Measurements from ENCODE around the gene PCYT1B.
A peak's percentile ranks its signal among the peaks of the same experiment; 100 is the strongest.
"Not testable (repeated sequence)": the region's sequence is repeated elsewhere in the genome, so short reads cannot be mapped to it uniquely, and the experiment has no call there.

PCYT1B gene

GRCh38 chrX:24647257-24648058 is at the start of gene PCYT1B:
Gene PCYT1B (minus strand): TSS chrX:24647347. CDS start chrX:24647105, 242 bp downstream.
- DNase-seq, result no peak

GRCh38 chrX:24696294-24696693 is 49.1 kb upstream of the PCYT1B start:
- DNase-seq, result no peak

- no peak for DNase-seq
These were observed 47.7 kb upstream of the PCYT1B start for GRCh38 chrX:24694825-24695224.

GRCh38 chrX:24693453-24694202 is 46.5 kb upstream of the PCYT1B start, which contains the start of gene POLA1:
Gene POLA1 (plus strand): TSS chrX:24693918. CDS start chrX:24693962, 44 bp downstream.
- DNase-seq, result peak; percentile 58 to 83

GRCh38 chrX:24692305-24692704 is 45.2 kb upstream of the PCYT1B start:
- DNase-seq, result no peak

DNA sequence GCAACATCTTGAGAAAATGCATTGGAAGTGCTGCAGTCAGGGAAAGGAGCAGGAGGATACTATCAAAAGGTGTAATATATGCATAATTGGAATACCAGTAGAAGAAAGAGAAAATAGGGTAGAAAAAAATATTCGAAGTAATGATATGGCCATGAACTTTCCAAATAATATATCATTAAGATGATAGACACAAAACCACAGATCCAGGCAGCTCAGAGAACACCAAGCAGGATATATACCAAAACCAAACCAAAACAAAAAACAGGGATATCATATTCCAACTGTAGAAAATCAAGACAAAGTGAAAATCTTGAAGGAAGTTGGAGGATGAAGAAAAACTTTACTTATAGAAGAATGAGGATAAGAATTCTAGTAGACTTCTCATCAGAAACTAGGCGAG is 36.9 kb upstream of the PCYT1B start:
- no peak for DNase-seq

- no peak for DNase-seq
These were observed 35.7 kb upstream of the PCYT1B start for GRCh38 chrX:24682739-24683432.

GRCh38 chrX:24676403-24677024 is 29.4 kb upstream of the PCYT1B start:
- no peak for DNase-seq

- DNase-seq, result no peak
These were observed 26.3 kb upstream of the PCYT1B start for GRCh38 chrX:24673424-24673823.

DNA sequence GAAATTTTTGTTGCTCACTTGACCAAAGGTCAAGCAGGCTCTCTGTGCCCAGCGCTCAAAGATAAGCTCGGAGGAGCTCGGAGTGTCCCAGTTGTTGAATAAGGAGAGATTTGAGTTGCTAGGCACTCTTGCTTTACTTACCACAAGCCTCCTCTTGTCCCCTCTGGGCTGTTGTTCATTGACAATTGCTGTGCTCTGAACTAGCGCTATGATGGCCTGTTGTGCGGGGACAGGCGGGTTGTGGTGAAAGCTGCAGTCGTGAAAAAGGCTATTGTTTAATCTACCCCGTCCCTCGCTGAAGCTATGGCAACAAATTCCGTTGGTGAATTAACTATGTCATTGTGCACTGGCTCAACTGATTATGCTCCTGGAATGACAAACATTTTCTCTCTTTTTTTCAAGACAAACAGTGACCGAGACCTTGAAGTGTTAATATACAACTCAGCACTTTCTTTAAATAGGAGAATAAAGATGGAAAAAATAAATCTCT is 25.6 kb upstream of the PCYT1B start:
- no peak for DNase-seq

- DNase-seq, result no peak
These were observed 21.0 kb upstream of the PCYT1B start for GRCh38 chrX:24668111-24668510.

GRCh38 chrX:24662352-24662751 is 15.2 kb upstream of the PCYT1B start:
- no peak for DNase-seq

DNA sequence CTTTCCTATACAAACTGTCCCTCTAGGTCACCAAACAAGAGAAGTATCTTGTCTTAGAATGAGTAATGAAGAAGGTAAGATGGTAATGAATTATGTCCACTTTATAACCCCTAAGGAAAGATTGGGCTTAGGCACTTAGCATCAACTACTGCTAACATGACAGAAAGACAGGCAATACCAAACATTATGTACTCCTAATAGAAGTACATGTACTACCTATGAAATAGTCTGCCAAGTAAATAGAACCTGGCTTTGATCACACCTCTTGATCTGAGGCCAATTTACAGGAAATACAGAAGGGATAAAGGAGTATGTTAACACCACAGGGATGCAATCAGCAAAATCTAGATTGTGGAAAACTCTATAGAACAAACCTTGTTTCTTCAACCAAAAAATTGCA is 14.1 kb upstream of the PCYT1B start:
- no peak for DNase-seq

GRCh38 chrX:24659646-24660045 is 12.5 kb upstream of the PCYT1B start:
- DNase-seq, result no peak

GRCh38 chrX:24659106-24659505 is 12.0 kb upstream of the PCYT1B start:
- no peak for DNase-seq

- no peak for DNase-seq
These were observed 11.3 kb upstream of the PCYT1B start for GRCh38 chrX:24658421-24658820.

DNA sequence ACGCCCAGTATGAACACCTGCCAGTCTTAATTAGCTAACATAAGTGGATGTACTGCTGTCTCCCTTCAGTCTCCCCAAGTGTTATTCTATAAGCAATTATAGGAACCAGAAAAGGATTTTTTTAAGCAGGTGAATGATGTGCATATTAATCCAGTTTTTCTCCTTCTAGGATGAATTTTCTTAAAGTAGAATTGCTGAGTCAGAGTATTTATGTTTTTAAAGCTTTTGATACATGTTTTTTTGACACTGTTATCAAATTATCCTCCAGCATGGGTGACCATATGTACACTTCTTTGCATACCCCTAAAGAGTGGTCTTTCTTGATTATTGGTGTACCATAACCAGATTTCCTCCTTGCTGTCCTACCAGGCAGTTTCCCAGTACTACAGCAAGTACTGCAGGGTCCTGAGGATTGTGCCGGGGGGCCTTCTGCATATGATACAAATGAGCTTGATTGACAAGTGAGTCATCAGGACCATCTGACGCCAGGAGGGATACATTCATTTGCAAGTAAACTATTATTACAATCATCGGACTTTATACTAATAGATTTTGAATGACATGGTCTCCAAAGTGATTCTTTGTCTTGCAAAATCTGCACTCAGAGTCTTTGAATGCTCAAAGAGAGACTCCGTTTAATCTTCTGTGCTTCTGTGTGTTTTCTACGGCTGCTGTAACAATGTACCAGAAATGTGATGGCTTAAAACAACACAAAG is 10.7 kb upstream of the PCYT1B start:
- no peak for DNase-seq

DNA sequence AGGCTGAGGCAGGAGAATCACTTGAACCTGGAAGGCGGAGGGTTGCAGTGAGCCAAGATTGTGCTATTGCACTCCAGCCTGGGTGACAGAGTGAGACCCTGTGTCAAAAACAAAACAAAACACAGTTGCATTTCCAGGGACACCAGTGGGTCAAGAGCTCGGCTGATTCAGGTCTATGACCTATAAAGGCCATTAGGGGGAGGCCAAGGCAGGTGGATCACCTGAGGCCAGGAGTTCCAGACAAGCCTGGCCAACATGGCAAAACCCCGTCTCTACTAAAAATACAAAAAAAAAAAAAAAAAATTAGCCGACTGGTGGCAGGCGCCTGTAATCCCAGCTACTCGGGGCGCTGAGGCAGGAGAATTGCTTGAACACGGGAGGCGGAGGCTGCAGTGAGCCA is 8.5 kb upstream of the PCYT1B start:
- DNase-seq, result not testable (repeated sequence)

- no peak for DNase-seq
These were observed 4.6 kb upstream of the PCYT1B start for GRCh38 chrX:24651783-24652182.

- DNase-seq, result no peak
These were observed 1.3 kb upstream of the PCYT1B start for GRCh38 chrX:24648495-24648894.

GRCh38 chrX:24646745-24647182 is 383 bp downstream of the PCYT1B start:
- no peak for DNase-seq

DNA sequence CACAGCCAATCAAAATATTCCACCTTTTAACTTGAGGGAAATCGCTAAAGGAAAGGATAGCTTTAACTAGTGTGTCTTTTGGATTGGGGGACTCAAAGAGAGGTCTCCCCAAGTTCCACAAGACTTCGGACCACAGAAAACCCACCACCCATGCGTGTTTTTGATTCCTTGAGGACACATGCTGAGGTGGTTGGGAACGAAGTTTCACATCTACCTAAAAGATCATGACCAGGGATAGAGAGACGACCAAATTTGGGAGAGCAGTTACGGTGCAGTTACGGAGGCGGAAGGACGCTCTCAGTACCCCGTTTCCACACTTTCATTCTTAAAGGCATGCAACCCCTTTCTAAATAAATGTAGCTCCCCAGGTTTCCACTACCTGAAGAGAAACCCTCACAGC is 1.1 kb downstream of the PCYT1B start:
- no peak for DNase-seq
